GM10266 (cell line): ENCODE data around the gene CNTNAP2.
"Not testable (repeated sequence)": the region's sequence is repeated elsewhere in the genome, so short reads cannot be mapped to it uniquely, and the experiment has no call there.

Experiments used
- DNase-seq: peaks from one replicate; pipeline ENCODE4 v3.0.0; 2012; ENCODE audit errors: extremely low spot score
- TF ChIP-seq, protein P1 (sequence below): IDR thresholded peaks from 2 replicates; pipeline ENCODE4 v1.5.1; 2012; ENCODE audit warnings: mild to moderate bottlenecking, low read depth; ENCODE audit not compliant: control insufficient read depth, insufficient read depth; ENCODE audit errors: missing control alignments

Gene CNTNAP2

DNA sequence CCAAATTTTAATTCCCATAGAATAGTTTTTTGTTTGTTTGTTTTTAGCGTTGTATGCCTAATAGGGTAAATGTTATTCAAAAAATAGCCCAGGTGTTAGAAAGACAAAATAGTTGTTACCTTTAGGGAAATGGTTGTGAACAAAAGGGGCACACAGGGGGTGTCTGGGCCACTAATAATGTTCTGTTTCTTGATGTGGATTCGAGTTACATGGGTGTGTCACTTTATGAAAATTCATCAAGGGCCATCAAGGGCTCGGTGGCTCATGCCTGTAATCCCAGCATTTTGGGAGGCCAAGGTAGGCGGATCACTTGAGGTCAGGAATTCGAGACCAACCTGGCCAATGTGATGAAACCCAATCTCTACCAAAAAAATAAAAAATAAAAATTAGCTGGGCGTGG is 1942.2 kb downstream of the CNTNAP2 start:
- TF ChIP-seq, protein P1, sequence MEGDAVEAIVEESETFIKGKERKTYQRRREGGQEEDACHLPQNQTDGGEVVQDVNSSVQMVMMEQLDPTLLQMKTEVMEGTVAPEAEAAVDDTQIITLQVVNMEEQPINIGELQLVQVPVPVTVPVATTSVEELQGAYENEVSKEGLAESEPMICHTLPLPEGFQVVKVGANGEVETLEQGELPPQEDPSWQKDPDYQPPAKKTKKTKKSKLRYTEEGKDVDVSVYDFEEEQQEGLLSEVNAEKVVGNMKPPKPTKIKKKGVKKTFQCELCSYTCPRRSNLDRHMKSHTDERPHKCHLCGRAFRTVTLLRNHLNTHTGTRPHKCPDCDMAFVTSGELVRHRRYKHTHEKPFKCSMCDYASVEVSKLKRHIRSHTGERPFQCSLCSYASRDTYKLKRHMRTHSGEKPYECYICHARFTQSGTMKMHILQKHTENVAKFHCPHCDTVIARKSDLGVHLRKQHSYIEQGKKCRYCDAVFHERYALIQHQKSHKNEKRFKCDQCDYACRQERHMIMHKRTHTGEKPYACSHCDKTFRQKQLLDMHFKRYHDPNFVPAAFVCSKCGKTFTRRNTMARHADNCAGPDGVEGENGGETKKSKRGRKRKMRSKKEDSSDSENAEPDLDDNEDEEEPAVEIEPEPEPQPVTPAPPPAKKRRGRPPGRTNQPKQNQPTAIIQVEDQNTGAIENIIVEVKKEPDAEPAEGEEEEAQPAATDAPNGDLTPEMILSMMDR, result no peak
- DNase-seq, result no peak

DNA sequence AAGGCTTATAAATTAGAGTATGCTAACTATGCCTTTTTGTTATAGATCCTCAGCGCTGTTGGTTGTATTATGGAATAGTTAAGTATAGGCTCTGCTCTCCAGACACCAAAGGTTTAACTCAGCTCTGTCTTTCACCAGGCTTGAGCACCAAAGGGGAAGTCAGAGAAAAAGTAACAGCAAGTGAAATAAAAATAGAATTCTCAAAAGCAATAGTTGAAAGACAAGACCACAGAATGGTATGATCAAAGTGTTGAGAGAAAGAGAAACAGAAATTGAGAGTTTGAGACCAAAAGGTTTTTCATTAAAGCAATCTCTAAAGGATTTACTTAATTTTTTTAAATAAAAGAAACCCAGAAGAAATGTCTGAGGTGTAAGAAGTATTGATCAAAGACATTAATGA is 1944.1 kb downstream of the CNTNAP2 start:
- TF ChIP-seq, protein P1, result no peak
- peak; percentile 22 for DNase-seq

- not testable (repeated sequence) for DNase-seq
Observed at GRCh38 chr7:148078111-148078510, 1961.5 kb downstream of the CNTNAP2 start.

- TF ChIP-seq, protein P1, result no peak
Observed at GRCh38 chr7:148079206-148080080, 1962.8 kb downstream of the CNTNAP2 start.

GRCh38 chr7:148083448-148083847 is 1966.8 kb downstream of the CNTNAP2 start:
- TF ChIP-seq, protein P1, result no peak
- DNase-seq, result no peak

More at GRCh38 chr7:148079206-148080080, 1962.8 kb downstream of the CNTNAP2 start:
- DNase-seq, result no peak

DNA sequence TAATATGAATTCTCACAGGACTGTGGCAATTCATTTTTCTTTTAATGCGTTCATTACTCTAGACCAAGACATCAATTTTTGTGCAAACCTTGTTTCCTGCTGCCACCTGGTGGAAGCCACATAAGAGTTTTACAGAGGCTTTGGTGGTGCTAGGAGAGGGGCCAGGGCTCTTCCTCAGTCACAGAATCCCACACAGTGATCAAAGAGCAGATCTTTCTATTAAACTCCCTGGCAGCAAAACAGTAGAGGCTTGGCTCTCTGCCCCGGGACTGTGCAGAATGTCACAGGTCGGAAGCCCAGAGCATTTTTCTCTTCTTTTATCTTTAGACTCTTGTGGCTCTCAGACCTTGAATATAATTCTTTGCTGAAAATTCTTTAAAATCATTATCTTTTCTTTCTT is 1967.5 kb downstream of the CNTNAP2 start:
- TF ChIP-seq, protein P1, result peak; percentile 61

DNA sequence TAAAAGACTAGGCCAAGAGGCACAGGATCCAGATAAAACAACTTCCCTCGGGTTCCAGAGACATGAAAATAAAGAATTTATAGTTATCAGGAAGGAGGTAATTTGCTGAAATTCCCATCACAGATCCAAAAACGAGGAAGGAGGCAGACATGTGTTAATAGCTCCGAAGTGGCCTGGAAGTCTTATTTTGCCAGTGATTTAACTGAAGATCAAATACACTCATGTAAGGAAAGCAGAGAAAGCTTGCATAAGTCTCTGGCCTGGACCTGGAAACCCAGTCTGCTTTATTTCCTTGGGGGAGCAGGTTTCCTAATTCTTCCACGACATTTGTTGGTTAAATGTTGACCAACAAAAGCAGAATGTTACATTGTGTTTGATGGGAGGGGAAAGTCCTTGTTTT is 1975.3 kb downstream of the CNTNAP2 start:
- DNase-seq, result no peak
- TF ChIP-seq, protein P1, result no peak

More for the DNA sequence above, 1967.5 kb downstream of the CNTNAP2 start:
- DNase-seq, result peak; percentile 21
